D721Med (cell line): ENCODE results near the gene AMD1.
"Not testable (repeated sequence)": the region's sequence is repeated elsewhere in the genome, so short reads cannot be mapped to it uniquely, and the experiment has no call there.

Source experiments
- DNase-seq: peaks from one replicate; pipeline ENCODE4 v3.0.0; 2011; ENCODE audit warnings: low spot score; ENCODE audit not compliant: insufficient read length
- FAIRE-seq: peaks from 2 replicates; lab custom pipeline; 2011; peaks lifted over from hg19 to GRCh38; lab: Jason Lieb, UNC
- CTCF ChIP-seq: IDR thresholded peaks from 2 replicates; pipeline ENCODE4 v1.5.1; 2012; ENCODE audit warnings: mild to moderate bottlenecking, control low read depth; ENCODE audit not compliant: insufficient read depth; ENCODE audit errors: missing control alignments

The AMD1 gene

GRCh38 chr6:110885526-110885925 is 10.9 kb downstream of the AMD1 start:
- DNase-seq: no peak
- no peak for TF ChIP-seq CTCF
- FAIRE-seq: no peak

- FAIRE-seq (no peak), DNase-seq (no peak)
- no peak for TF ChIP-seq CTCF
Observed at GRCh38 chr6:110886555-110887167, 12.1 kb downstream of the AMD1 start.

- TF ChIP-seq CTCF: no peak
- DNase-seq (no peak), FAIRE-seq (no peak)
Observed at GRCh38 chr6:110890288-110890687, 15.7 kb downstream of the AMD1 start.

- DNase-seq (no peak), FAIRE-seq (no peak)
- TF ChIP-seq CTCF: no peak
Observed at GRCh38 chr6:110895907-110896608, 21.5 kb downstream of the AMD1 start.

GRCh38 chr6:110897433-110897832 is 22.8 kb downstream of the AMD1 start:
- no peak for DNase-seq
- no peak for FAIRE-seq
- no peak for TF ChIP-seq CTCF

- no peak for TF ChIP-seq CTCF
- FAIRE-seq (no peak), DNase-seq (no peak)
Observed at GRCh38 chr6:110898111-110898510, 23.5 kb downstream of the AMD1 start.

- FAIRE-seq (no peak), DNase-seq (no peak)
- TF ChIP-seq CTCF: no peak
Observed at GRCh38 chr6:110900028-110900598, 25.5 kb downstream of the AMD1 start.

GRCh38 chr6:110901601-110902000 is 27.0 kb downstream of the AMD1 start:
- FAIRE-seq: not testable (repeated sequence)

More at GRCh38 chr6:110901601-110902000, 27.0 kb downstream of the AMD1 start:
- DNase-seq: not testable (repeated sequence)
